Pulmonary artery endothelial cell (primary cell): Measurements from ENCODE around the gene SYCN. TPM values are rescaled to one million over a fixed set of nuclear protein-coding genes. Genes with fewer than 3 reads are reported as not detected.

Experiments
- DNase-seq: peaks from one replicate; pipeline ENCODE4 v3.0.0-alpha.2; 2011; ENCODE audit warnings: low read depth, low spot score
- total RNA-seq: library from RNA; depleted of rRNA; stranded (reverse); fragments of >200 nt; gene quantifications from 2 replicates; pipeline ENCODE4 v1.2.3, GENCODE V29; 2014

SYCN gene
- total RNA-seq, 1 donor from 2014 or later, result not detected

- no peak for DNase-seq
Measured at GRCh38 chr19:39156326-39157230, 47.5 kb downstream of the SYCN start.

DNA sequence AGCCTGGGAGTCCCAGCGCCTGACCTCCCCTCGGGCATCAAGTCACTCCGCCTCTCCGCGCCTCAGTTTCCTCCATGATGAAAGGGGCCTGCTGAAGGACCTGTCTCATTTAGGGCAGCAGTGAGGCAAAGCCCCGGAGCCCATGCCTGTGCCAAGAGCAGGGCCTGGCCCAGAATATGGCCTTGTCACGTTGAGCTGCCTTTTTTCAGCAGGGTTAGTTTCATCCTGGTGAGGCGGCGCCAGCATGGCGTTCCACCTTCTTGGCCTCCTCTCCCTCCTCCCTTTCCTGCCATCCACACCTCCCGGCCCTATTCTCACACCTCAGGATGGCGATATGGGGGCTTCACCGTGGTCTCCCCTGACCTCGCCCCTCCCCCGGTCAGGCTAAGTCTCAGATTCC is 48.3 kb downstream of the SYCN start:
- DNase-seq, result no peak

DNA sequence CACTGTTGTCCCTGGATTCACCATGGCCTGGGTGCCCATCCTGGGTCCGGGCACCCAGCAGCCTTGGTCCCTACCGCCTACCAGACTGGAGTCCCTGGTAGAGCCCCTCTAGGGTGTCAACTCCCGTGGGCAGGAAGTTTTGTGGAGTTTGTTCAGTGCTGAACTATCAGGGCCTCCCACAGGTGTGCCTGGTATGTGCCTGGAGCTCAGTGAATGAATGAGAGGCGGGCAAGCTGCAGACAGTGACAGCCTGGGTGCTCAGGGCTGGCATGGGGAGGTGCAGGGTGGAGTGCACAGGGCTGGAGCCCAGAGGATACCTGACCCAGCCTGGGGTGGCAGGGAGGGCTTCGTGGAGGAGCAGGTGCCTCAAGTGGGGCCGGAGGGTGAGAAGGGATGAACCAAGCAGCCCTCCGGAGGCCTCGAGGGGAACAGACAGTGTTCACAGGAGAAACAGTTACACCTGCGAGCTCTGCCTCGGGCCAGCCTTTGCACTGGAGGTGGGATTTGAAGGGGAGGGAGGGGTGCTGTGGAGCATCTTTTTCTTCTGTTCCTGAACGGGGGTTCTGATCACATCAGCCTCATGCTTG is 48.9 kb downstream of the SYCN start:
- no peak for DNase-seq

- no peak for DNase-seq
Measured at GRCh38 chr19:39154629-39155100, 49.4 kb downstream of the SYCN start.

DNA sequence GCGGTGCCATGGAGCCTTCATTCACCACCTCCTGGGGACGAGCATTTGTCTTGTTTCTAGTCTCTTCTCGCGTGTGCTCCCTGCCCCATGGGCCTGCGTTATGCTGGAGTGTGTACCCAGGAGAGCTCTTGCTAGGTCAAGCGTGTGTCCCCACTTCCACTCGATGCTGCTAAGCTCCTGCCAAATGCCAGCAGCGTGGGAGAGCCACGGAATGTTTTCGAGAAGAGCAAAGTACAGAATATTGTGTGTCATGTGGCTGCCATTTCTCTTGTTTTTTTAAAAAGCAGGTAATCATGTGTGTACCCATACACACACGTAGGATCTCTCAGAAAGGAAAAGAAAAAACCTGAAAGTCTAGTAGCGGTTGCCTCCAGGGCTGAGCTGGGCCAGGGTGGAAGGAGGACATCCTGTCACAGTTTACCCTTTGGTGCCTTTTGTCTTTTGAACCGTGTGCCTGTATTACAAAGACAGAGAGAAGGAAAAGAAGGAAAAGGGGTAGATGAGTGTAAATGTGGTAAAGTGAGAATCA is 49.9 kb downstream of the SYCN start:
- DNase-seq, result no peak

Other genes starting within 250 kb of the SYCN start
- 24.2 and 25.9 TPM in 2 replicates for gene FBXO17, start 228.5 kb downstream of the SYCN start, total RNA-seq
- gene FBXO27, start 171.7 kb downstream of the SYCN start, total RNA-seq, result 1.5 and 2.2 TPM in 2 replicates
- gene ACP7, start 119.9 kb downstream of the SYCN start, total RNA-seq, result 0.20 and 0.21 TPM in 2 replicates
- gene PAK4, start 78.5 kb downstream of the SYCN start, total RNA-seq, result 7.5 and 7.6 TPM in 2 replicates
- gene NCCRP1, start 7.3 kb downstream of the SYCN start, total RNA-seq, result not detected in 2 replicates
- not detected in 2 replicates for gene IFNL3, start 40.7 kb upstream of the SYCN start, total RNA-seq
- not detected in 2 replicates for gene IFNL4, start 44.6 kb upstream of the SYCN start, total RNA-seq
- gene IFNL2, start 64.1 kb upstream of the SYCN start, total RNA-seq, result not detected in 2 replicates
- gene IFNL1, start 92.1 kb upstream of the SYCN start, total RNA-seq, result not detected in 2 replicates
- 0.04 and 0.07 TPM in 2 replicates for gene LRFN1, start 116.6 kb upstream of the SYCN start, total RNA-seq
- gene GMFG, start 131.8 kb upstream of the SYCN start, total RNA-seq, result 6.9 and 19.4 TPM in 2 replicates
- gene SAMD4B, start 138.2 kb upstream of the SYCN start, total RNA-seq, result 26.4 and 36.7 TPM in 2 replicates
- 42.3 and 55.5 TPM in 2 replicates for gene PAF1, start 186.8 kb upstream of the SYCN start, total RNA-seq
- gene MED29, start 187.1 kb upstream of the SYCN start, total RNA-seq, result 14.2 and 20.1 TPM in 2 replicates
- 0.59 and 1.1 TPM in 2 replicates for gene ZFP36, start 202.6 kb upstream of the SYCN start, total RNA-seq
- 10.7 and 13.2 TPM in 2 replicates for gene PLEKHG2, start 208.4 kb upstream of the SYCN start, total RNA-seq
- 195 and 372 TPM in 2 replicates for gene RPS16, start 231.7 kb upstream of the SYCN start, total RNA-seq
- 52.4 and 60.3 TPM in 2 replicates for gene SUPT5H, start 241.3 kb upstream of the SYCN start, total RNA-seq